ENCODE results near the gene APLNR. TPM values are rescaled to one million over a fixed set of nuclear protein-coding genes. Genes with fewer than 3 reads are reported as not detected.

APLNR gene
- 0.03 to 0.13 TPM (median 0.09 TPM) in 4 of 5 replicates, not detected in the other for total RNA-seq (2022; extraction: Qiagen RNA extraction; ENCODE audit: low read depth)

DNA sequence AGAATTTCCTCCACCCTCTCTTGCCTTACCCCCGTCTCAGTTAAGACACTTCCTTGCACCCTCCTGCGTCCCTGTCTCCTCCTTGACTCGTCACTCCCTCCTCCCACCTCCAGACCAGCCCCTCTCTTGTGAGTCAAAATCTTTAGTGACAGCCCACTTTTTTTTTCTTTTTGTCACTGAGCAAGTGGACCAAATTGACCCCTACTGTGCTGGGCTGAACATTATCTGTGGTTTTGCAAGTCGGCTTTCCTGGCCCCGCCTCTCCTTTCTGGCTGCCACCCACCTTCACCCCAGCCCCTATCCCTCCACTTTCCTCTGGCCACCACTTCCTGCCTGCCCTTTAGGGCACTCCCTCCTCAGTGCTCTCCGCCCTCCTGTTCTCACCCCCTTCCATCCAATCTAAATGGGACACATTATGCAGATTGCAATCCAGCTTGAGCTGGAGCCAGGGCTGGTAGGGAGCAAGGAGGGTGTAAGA is at the start of gene APLNR:
Gene APLNR (minus strand): TSS at position 47 of the 478 bp plus-strand sequence. CDS start 246 bp downstream, outside the sequence.

Other genes starting within 250 kb of the APLNR start
- not detected in 5 replicates for gene OR5AK2, start 248.3 kb downstream of the APLNR start, total RNA-seq (2022; extraction: Qiagen RNA extraction; ENCODE audit: low read depth)
- not detected in 5 replicates for gene LRRC55, start 55.3 kb downstream of the APLNR start, total RNA-seq (2022; extraction: Qiagen RNA extraction; ENCODE audit: low read depth)
- 64.6 to 87.4 TPM (median 82.4 TPM) in 5 replicates for gene TNKS1BP1, start 87.7 kb upstream of the APLNR start, total RNA-seq (2022; extraction: Qiagen RNA extraction; ENCODE audit: low read depth)
- 217 to 261 TPM (median 235 TPM) in 5 replicates for gene SSRP1, start 98.6 kb upstream of the APLNR start, total RNA-seq (2022; extraction: Qiagen RNA extraction; ENCODE audit: low read depth)
- gene P2RX3, start 101.1 kb upstream of the APLNR start, total RNA-seq (2022; extraction: Qiagen RNA extraction; ENCODE audit: low read depth): 0.13 to 0.24 TPM (median 0.16 TPM) in 5 replicates
- not detected in 5 replicates for gene PRG3, start 143.9 kb upstream of the APLNR start, total RNA-seq (2022; extraction: Qiagen RNA extraction; ENCODE audit: low read depth)
- gene PRG2, start 153.4 kb upstream of the APLNR start, total RNA-seq (2022; extraction: Qiagen RNA extraction; ENCODE audit: low read depth): 0.07 TPM in 1 of 5 replicates, not detected in the others
- gene SLC43A3, start 189.9 kb upstream of the APLNR start, total RNA-seq (2022; extraction: Qiagen RNA extraction; ENCODE audit: low read depth): 0.32 to 1.0 TPM (median 0.67 TPM) in 5 replicates
- gene RTN4RL2, start 223.3 kb upstream of the APLNR start, total RNA-seq (2022; extraction: Qiagen RNA extraction; ENCODE audit: low read depth): 60.5 to 129 TPM (median 112 TPM) in 5 replicates